NCI-H1105 treated with DMSO at 0.1 percent for 48 hours (cell line): ENCODE measurements around the gene DLG2.
"Not testable (repeated sequence)": the region's sequence is repeated elsewhere in the genome, so short reads cannot be mapped to it uniquely, and the experiment has no call there.

Experiments
- DNase-seq: peaks from one replicate; lab custom pipeline; 2025; lab: John Stamatoyannopoulos, UW

Gene DLG2

GRCh38 chr11:83455356-83455755, 2171.8 kb downstream of the DLG2 start:
- no peak for DNase-seq

- DNase-seq, result no peak
These were observed 2172.5 kb downstream of the DLG2 start for GRCh38 chr11:83454674-83455073.

GRCh38 chr11:83449338-83449913, 2177.7 kb downstream of the DLG2 start:
- no peak for DNase-seq

GRCh38 chr11:83448686-83449085, 2178.5 kb downstream of the DLG2 start:
- DNase-seq, result no peak

GRCh38 chr11:83443880-83444279, 2183.3 kb downstream of the DLG2 start:
- not testable (repeated sequence) for DNase-seq

- no peak for DNase-seq
These were observed 2185.5 kb downstream of the DLG2 start for GRCh38 chr11:83441601-83442000.

- DNase-seq, result no peak
These were observed 2186.0 kb downstream of the DLG2 start for GRCh38 chr11:83441171-83441570.

- DNase-seq, result no peak
These were observed 2188.7 kb downstream of the DLG2 start for GRCh38 chr11:83438438-83438837.

GRCh38 chr11:83437939-83438338, 2189.2 kb downstream of the DLG2 start:
- no peak for DNase-seq

- no peak for DNase-seq
These were observed 2190.3 kb downstream of the DLG2 start for GRCh38 chr11:83436855-83437254.

- DNase-seq, result not testable (repeated sequence)
These were observed 2192.3 kb downstream of the DLG2 start for GRCh38 chr11:83434812-83435211.

- DNase-seq, result no peak
These were observed 2199.2 kb downstream of the DLG2 start for GRCh38 chr11:83427943-83428342.

- no peak for DNase-seq
These were observed 2199.6 kb downstream of the DLG2 start for GRCh38 chr11:83427501-83427900.

GRCh38 chr11:83425137-83425466, 2202.0 kb downstream of the DLG2 start:
- DNase-seq, result no peak

GRCh38 chr11:83424376-83425136, 2202.6 kb downstream of the DLG2 start:
- no peak for DNase-seq

- not testable (repeated sequence) for DNase-seq
These were observed 2204.5 kb downstream of the DLG2 start for GRCh38 chr11:83422641-83423040.

GRCh38 chr11:83410605-83411565, 2216.3 kb downstream of the DLG2 start:
- no peak for DNase-seq

- DNase-seq, result no peak
These were observed 2217.3 kb downstream of the DLG2 start for GRCh38 chr11:83409891-83410290.

GRCh38 chr11:83409476-83409875, 2217.7 kb downstream of the DLG2 start:
- peak; percentile 5 for DNase-seq

GRCh38 chr11:83408946-83409345, 2218.2 kb downstream of the DLG2 start:
- DNase-seq, result no peak
